GM15510 (cell line): ENCODE measurements around the gene SLC22A23.
A peak's percentile ranks its signal among the peaks of the same experiment; 100 is the strongest.

ENCODE experiments used
- POLR2A ChIP-seq: IDR thresholded peaks from 3 replicates; pipeline ENCODE4 v1.6.1; 2011; ENCODE audit warnings: borderline replicate concordance; ENCODE audit not compliant: insufficient read length; ENCODE audit errors: extremely low read depth

SLC22A23 gene

GRCh38 chr6:3258720-3259490 is 197.9 kb downstream of the SLC22A23 start, which contains the start of gene PSMG4:
TSS of gene PSMG4 (plus strand) at chr6:3258947. CDS start at chr6:3259023, 76 bp downstream.
- TF ChIP-seq POLR2A: peak; percentile 76

- TF ChIP-seq POLR2A: no peak
These were observed 198.6 kb downstream of the SLC22A23 start for GRCh38 chr6:3258201-3258600.

GRCh38 chr6:3253597-3253961 is 203.3 kb downstream of the SLC22A23 start:
- no peak for TF ChIP-seq POLR2A

- no peak for TF ChIP-seq POLR2A
These were observed 203.8 kb downstream of the SLC22A23 start for GRCh38 chr6:3252861-3253596.

GRCh38 chr6:3252369-3252768 is 204.5 kb downstream of the SLC22A23 start:
- TF ChIP-seq POLR2A: no peak

- no peak for TF ChIP-seq POLR2A
These were observed 205.2 kb downstream of the SLC22A23 start for GRCh38 chr6:3251462-3252314.

GRCh38 chr6:3250231-3250675 is 206.6 kb downstream of the SLC22A23 start:
- TF ChIP-seq POLR2A: no peak

- TF ChIP-seq POLR2A: no peak
These were observed 207.0 kb downstream of the SLC22A23 start for GRCh38 chr6:3249821-3250220.

- no peak for TF ChIP-seq POLR2A
These were observed 209.3 kb downstream of the SLC22A23 start for GRCh38 chr6:3247255-3248146.

- no peak for TF ChIP-seq POLR2A
These were observed 211.6 kb downstream of the SLC22A23 start for GRCh38 chr6:3245216-3245615.

GRCh38 chr6:3244003-3244831 is 212.6 kb downstream of the SLC22A23 start:
- no peak for TF ChIP-seq POLR2A

- TF ChIP-seq POLR2A: no peak
These were observed 214.1 kb downstream of the SLC22A23 start for GRCh38 chr6:3242768-3243167.

GRCh38 chr6:3240595-3240994 is 216.3 kb downstream of the SLC22A23 start:
- no peak for TF ChIP-seq POLR2A
